ENCODE measurements around the gene IDH3A.

The IDH3A gene

DNA sequence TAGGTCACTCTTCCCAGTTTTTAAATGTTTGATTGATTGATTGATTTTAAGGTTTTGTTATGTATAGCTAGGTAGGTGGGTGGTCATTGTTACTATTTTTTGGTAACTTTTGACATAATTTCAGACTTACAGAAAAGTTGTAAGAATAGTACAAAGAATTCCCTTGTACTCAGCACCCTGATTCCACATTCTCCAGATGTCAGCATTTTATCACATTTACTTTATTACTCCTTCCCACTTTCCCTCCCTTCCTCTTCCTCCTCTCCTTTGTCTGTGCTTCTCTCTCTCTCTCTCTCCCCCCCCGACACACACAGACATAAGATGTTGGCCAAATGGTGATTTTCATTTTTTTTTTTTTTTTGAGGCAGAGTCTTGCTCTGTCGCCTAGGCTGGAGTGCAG lies 14.8 kb downstream of the IDH3A start:
- DNase-seq (ENCODE audit: low read depth, low spot score), result no peak

DNA sequence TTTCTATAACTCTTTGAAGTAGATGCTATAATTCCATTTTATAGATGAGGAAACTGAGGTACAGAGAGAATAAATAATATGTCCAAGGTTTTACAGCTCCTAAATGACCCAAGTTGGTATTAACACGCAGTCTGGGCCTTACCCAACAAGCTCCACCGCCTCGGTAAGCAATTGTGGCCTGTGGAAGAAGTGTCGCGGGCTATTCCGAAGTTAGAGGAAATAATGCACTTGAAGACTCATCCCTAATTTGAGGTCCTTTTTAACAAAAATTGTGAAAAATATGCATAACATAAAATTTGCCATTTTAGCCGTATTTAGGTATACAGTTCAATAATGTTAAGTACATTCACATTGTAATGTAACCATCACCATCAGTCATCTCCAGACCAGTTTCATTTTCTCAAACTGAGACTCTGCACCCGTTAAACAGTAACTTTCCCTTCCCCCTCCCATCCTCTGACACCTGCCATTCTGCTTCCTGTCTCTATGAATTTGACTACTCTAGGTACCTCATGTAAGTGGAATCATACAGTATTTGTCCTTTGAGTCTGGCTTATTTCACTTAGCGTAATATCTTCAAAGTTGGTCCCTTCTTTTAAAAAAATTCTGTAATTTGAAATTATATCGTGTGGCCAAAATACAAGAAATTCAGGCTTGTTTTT lies 18.2 kb downstream of the IDH3A start:
- no peak for DNase-seq (ENCODE audit: low read depth, low spot score)

DNA sequence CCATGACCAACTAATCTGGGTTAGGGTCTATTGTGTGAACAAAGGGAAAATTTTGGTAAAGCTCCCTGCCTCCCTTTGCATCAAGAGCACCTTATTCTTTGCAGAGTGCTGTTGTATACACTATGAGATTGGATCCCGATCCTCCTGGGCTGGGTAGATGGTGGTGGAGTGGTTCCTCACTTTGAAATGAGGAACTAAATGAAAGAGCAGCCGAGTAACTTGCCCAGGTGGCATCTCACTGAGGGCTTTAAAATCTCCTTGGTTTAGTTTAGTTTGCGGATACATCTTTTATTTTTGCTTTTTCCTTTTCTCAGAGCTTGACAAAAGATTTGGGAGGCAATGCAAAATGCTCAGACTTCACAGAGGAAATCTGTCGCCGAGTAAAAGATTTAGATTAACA lies 19.4 kb downstream of the IDH3A start:
- no peak for DNase-seq (ENCODE audit: low read depth, low spot score)

DNA sequence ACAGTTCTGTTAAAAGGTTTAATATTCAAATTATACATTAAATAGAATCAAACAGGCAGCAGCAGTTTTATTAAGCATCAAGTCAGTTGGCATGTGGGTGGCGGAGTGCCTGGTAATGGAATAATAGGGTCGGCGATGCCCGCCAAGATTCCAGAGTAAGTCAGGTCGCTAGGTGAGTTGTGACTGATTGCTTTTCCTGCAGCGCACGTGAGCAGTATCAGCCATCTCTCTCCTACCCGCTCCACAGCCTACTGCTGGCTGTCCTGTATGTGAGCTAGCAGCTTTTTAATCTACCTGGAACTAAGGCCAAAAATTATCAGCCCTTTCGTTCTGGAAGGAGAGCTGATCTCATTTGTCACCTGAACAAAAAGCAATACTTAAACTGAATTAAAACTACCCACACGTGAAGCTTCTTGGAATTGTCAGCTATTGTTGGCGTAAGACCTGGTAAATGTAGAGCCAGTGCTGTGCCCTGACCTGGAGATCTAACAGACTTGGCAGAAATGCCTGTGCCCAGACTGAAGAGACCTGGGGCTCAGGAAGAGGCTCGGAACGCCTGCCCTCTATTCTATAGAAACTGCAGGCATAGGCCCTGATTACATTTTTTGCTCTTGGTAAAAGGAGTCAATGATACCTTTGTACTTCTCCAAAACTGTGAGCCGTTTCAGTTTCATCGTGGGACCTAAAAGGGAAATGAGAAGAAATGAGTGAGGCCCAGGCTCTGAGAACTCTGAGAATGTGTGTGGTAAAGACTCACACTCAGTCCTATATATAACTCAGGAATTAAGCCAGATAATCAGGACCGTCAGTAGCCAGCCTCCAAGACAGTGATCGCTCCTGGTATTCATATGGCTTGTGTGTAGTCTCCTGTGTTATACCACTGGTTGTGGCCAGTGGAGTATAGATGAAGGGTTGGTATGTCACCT lies 21.9 kb downstream of the IDH3A start:
- DNase-seq (ENCODE audit: low read depth, low spot score), result no peak

DNA sequence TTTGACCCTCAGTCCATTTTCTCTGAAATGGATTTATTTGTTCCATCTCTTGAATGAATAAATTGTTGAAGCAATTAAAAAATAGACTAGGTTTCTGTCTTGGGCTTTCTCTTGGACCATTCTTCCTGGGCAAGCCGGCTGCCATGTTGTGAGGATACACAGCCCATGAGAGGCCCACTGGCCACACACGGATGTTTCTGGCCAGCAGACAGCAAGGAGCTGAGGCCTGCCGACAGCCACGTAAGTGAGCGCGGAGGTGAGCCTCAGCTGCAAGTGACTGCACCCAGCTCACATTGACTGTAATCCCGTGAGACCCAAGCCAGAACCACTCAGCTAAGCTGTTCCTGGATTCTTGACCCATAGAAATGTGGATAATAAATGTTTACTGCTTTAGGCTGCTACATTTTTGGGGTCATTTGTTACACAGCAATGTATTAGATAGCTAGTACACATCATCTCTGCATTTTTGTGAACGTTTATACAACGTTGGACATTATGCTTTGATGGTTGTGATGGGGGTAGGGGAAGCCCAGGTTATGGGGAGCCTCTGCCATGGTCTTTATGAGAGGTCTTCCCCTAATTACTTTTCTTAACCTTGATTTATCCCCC lies 22.8 kb downstream of the IDH3A start:
- DNase-seq (ENCODE audit: low read depth, low spot score), result no peak

- no peak for DNase-seq (ENCODE audit: low read depth, low spot score)
Measured at GRCh38 chr15:78174401-78174800, 25.2 kb downstream of the IDH3A start.

DNA sequence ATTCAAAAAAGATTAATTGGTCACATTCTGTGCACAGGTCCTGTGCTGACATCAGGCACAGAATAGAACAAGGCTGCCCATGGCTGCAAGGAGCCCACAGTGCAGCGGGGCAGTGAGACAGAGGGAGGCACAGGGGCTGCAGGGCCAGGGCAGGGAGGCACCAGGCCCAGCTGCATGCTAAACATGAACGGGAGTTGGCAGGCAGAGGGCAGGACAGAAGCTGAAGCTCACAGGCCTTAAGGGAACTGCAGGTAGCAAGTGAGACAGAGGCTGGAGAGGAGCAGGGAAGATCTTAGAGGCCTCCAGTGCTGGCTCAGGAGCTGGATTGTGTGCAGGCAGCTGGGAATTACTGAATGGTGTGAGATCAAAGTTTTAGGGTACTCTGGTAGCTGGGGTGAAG lies 26.2 kb downstream of the IDH3A start:
- DNase-seq (ENCODE audit: low read depth, low spot score), result no peak

DNA sequence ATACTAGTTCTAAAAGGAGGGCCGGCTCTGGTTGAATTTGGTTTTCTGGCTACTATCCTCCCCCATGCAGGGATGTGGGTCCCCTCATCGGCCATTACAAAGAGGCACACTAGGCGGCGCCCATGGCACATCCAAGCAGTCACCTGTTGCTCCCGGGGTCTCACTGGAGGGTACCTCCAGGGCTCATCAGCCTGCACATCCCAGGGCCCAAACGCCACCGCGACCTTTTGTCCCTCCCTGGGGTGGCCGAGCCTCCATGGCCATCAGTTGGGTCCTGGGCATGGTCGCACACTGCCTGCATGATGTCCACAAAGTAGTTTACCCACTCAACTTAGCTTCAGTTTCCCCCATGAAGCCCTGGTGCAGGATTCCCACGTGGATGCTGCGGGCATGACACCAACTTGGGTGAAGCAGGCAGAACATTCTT lies 28.3 kb downstream of the IDH3A start:
- DNase-seq (ENCODE audit: low read depth, low spot score), result peak; percentile 42

- no peak for DNase-seq (ENCODE audit: low read depth, low spot score)
Measured at GRCh38 chr15:78178064-78178463, 28.9 kb downstream of the IDH3A start.

DNA sequence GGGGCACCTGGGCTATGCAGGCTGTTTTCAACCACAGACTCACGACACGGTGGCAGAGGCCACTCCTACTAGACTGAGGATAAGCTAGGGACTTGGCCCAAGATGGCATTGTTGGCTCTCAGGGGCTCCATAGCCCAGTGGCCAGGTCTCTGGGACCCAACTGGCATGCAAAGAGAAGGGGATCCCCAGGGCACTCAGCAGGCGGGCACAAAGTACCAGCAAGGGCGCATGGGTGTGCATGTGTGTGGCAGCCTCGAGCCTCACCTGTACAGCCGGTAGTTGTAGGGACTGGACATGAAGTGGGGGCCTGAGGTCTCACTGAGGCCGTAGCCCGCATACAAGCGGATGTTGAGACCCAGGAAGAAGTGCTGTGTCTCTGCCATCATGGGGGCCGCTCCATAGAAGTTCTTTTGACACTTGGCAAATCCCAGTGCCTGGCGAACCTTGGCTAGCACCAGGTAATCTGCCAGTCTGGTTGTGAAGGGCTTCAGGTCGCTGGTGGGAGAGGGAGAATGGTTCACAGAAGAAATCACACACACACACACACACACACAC lies 30.2 kb downstream of the IDH3A start:
- DNase-seq (ENCODE audit: low read depth, low spot score), result no peak

GRCh38 chr15:78179906-78180305 lies 30.7 kb downstream of the IDH3A start:
- DNase-seq (ENCODE audit: low read depth, low spot score), result no peak

GRCh38 chr15:78182336-78182700 lies 33.2 kb downstream of the IDH3A start:
- DNase-seq (ENCODE audit: low read depth, low spot score), result no peak

DNA sequence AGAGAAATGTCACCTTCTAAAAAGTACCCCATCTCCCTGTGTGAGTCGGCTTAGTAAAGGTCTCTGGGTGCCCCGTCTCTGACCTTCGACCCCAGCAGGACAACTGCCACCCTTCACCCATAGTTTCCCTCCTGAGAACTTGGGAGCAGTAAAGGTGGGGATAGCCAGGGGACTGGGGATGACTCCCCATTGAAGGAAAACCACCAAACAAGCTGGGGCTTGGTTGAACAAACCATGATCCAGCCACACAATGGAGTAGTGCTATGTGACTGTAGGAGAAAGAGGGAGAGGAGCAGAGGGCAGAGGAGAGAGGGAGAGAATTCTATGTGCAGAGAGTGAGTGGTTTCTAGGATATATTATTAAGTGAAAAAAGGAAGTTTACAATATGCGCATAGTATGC lies 33.7 kb downstream of the IDH3A start:
- no peak for DNase-seq (ENCODE audit: low read depth, low spot score)

- DNase-seq (ENCODE audit: low read depth, low spot score), result no peak
Measured at GRCh38 chr15:78192826-78193594, 43.8 kb downstream of the IDH3A start.

DNA sequence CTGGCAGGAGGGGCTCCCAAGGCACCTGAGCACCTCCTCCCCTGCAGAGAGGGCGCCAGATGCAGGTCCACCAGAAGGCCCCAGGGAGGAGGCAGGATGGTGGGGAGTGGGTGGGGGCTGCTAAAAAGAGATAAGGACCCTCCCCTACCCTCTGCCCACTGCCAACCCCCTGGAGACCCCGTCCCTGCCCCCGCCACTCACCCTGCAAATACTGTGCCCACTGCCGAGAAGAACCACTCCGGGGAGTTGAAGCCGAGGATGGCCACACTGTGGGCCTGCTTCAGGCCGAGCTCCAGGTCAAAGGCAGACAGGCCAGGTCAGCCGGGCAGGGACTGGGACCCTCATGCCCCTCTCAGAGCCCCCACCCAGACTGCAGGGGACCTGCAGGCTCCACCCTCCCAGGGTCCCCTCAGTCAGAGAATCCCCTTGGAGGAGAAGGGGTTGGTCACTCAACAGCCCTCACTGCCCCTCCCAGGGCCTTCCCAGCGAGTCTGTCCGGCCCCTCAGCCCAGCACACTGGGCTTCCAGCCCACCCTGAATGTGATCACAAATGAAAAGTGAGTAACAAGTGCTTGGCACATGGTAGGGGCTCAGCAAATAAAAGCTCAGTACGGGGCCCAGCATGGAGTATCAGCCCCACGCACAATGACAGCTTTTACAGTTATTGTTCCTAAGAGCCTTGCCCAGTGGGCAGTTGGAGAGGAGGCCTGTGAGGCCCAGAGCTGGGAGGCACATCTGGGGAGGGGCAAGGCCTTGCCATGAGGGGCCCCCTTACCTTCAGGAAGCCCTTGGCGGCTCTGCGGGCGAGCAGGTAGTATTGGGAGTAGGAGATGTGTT lies 44.8 kb downstream of the IDH3A start:
- no peak for DNase-seq (ENCODE audit: low read depth, low spot score)

- no peak for DNase-seq (ENCODE audit: low read depth, low spot score)
Measured at GRCh38 chr15:78194568-78194925, 45.4 kb downstream of the IDH3A start.

GRCh38 chr15:78195735-78196201 lies 46.6 kb downstream of the IDH3A start:
- no peak for DNase-seq (ENCODE audit: low read depth, low spot score)

DNA sequence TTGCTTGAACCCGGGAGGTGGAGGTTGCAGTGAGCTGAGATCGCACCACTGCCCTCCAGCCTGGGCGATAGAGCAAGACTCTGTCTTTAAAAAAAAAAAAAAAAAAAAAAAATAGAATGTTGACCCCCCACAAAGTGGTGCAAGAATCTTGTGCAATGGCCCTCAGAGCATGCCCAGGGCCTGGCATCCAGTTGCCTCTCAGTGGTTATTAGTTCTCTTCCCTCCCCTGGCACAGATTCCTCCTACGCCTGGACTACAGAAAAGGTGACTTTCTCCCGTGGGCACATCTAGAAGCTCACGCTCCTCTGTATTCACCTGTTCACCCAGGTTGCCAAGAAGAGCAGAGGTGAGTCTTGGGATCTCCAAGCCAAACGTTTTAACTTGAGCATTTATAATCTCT lies 48.5 kb downstream of the IDH3A start:
- no peak for DNase-seq (ENCODE audit: low read depth, low spot score)

DNA sequence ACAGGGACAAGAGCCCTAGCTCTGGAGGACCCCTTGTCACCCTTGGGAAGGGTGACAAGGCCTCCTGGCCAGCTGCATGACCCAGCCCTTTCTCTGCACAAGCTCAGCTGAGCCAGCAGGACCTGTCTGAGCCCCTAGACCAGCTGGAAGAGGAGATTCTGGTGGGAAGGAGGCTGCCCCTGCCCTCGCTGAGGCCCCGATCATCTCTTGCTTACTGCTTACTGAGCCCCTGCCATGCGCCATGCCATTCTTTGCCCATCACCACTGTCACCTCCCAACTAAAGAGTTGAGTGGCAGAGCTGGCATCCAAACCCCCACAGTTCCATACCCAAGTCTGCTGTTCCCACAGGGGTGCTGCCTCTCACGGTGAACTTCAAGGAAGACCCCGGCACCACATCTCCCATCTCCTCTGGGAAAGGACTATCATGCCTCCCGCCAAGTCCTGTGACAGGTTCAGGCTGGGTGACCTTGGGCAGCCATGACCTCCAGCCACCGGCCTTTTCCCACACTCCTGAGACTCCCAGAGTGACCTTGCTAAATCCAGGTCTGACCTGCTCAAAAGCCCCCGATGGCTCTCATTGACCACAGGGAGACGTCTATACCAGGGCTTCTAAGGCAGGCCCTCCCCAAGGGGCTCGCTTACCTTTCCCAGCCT lies 51.2 kb downstream of the IDH3A start:
- no peak for DNase-seq (ENCODE audit: low read depth, low spot score)

All from iPS DF 19.7 (cell line).